ENCODE data around the gene NRBP1.

Gene NRBP1

DNA sequence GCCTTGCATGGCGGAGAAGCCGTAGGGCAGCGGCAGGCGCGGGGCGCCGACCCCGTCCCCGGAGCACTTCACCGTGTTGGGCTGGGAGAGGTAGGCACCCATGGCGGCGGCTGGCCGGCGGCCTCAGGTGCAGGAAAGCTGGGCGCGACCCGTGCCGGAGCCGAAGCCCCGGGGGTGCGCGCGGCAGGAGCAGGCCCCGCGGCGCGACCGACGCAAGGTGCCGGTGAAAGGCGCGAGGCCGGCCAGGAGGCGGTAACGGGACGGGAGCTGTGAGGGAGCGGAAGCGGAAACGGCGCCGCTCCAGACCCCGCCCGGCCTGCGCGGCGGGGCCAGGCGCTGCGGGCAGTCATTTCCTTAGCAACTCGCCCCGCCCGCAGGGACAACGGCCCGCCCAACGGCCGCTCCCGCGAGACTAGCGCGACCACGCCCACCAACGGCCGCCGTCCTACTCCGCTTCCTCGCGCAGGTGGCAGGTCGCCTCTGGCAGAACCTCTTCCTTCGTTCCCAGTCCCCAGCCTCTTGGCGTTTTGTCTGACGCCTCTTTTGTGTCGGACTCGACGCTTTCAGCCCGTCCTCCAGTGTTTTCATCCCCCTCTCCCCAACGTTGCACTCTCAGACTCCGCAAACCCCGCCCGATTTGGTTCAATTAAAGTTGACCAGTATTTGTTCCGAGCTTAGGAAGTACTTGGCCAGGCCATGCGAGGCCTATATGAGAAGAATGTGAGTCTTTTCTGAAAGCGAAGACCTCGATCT is 18.9 kb upstream of the NRBP1 start, which contains the start of gene PPM1G:
TSS of gene PPM1G (minus strand) at position 271 of the 753 bp plus-strand sequence. CDS start at position 102, 169 bp downstream.
- peak; percentile 92 for DNase-seq (ENCODE audit: low spot score)
- ATAC-seq (ENCODE audit: low read depth) = peak; percentile 95
- Histone ChIP-seq H3K27me3 (ENCODE audit: insufficient read depth, poor library complexity, severe bottlenecking) (no peaks in the 10 kb centered on the region), H3K36me3 (ENCODE audit: low read depth) (peaks cover 29% of the 10 kb centered on the region), H3K27ac (ENCODE audit: poor library complexity, severe bottlenecking) (peak within 1 kb of the TSS; percentile 78), H3K4me3 (ENCODE audit: severe bottlenecking) (peak within 1 kb of the TSS; percentile 96), H3K4me1 (ENCODE audit: insufficient read depth, poor library complexity, severe bottlenecking) (peaks cover 12% of the 10 kb centered on the region), H3K9me3 (ENCODE audit: severe bottlenecking) (no peaks in the 10 kb centered on the region)
- TF ChIP-seq, protein P1, sequence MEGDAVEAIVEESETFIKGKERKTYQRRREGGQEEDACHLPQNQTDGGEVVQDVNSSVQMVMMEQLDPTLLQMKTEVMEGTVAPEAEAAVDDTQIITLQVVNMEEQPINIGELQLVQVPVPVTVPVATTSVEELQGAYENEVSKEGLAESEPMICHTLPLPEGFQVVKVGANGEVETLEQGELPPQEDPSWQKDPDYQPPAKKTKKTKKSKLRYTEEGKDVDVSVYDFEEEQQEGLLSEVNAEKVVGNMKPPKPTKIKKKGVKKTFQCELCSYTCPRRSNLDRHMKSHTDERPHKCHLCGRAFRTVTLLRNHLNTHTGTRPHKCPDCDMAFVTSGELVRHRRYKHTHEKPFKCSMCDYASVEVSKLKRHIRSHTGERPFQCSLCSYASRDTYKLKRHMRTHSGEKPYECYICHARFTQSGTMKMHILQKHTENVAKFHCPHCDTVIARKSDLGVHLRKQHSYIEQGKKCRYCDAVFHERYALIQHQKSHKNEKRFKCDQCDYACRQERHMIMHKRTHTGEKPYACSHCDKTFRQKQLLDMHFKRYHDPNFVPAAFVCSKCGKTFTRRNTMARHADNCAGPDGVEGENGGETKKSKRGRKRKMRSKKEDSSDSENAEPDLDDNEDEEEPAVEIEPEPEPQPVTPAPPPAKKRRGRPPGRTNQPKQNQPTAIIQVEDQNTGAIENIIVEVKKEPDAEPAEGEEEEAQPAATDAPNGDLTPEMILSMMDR (IDR thresholded peaks at IDR 0.05; ENCODE audit: poor library complexity, severe bottlenecking) = no peak

DNA sequence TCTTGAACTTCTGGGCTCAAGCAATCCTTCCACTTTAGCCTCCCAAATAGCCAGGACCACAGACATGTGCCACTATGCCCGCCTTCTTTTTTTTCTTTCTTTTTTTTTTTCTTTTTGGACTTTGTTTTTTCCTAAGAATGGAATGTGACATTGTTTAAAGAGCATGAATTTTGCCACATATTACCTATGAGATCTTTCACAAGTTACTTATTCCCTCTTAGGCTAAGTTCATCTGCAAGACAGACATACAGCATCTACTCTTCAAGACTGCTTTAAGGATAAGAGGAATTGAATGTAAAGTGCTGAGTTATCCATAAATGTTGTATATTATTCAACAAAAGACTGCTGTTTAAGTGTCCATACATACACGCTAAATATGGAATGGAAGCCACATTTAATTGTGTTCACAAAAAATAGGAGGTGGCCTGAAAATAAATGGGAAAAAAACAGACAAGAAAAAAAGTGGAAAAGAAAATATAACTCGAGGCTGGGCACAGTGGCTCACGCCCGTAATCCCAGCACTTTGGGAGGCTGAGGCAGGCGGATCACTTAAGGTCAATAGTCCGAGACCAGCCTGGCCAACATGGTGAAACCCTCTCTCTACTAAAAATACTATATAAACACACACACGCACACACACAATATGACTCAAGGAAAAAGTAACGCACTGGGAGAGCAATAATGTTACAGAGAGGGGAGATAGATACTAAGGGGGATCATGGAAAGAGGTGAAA is 15.8 kb upstream of the NRBP1 start:
- Histone ChIP-seq H3K4me1 (ENCODE audit: insufficient read depth, poor library complexity, severe bottlenecking) (peaks cover 8% of the 10 kb centered on the region), H3K4me3 (ENCODE audit: severe bottlenecking) (no peak overlapping the region)

DNA sequence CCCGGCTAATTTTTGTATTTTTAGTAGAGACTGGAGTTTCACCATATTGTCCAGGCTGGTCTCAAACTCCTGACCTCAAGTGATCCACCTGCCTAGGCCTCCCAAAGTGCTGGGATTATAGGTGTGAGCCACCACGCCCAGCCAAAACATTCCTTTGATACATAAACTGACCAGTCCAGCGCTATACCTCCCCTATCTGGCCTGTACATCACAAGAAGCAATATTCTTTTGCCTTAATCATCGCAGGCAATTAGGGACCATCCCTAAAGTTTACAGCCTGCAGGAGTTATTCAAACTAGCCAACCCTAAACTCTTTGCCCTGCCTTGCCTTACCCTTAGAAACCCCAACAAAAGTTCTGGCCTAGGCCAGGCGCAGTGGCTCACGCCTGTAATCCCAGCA is 12.3 kb upstream of the NRBP1 start:
- H3K9me3 ChIP-seq (ENCODE audit: severe bottlenecking) = no peaks in the 10 kb centered on the region
- DNase-seq (ENCODE audit: low spot score) = no peak
- H3K4me1 ChIP-seq (ENCODE audit: insufficient read depth, poor library complexity, severe bottlenecking) = no peaks in the 10 kb centered on the region
- H3K27me3 ChIP-seq (ENCODE audit: insufficient read depth, poor library complexity, severe bottlenecking) = no peaks in the 10 kb centered on the region
- H3K36me3 ChIP-seq (ENCODE audit: low read depth) = no peaks in the 10 kb centered on the region
- H3K4me3 ChIP-seq (ENCODE audit: severe bottlenecking) = no peak overlapping the region
- no peak overlapping the region for H3K27ac ChIP-seq (ENCODE audit: poor library complexity, severe bottlenecking)
- ATAC-seq (ENCODE audit: low read depth) = no peak
- TF ChIP-seq, protein P1 (IDR thresholded peaks at IDR 0.05; ENCODE audit: poor library complexity, severe bottlenecking) = no peak

More for the DNA sequence above, 15.8 kb upstream of the NRBP1 start:
- Histone ChIP-seq H3K27me3 (ENCODE audit: insufficient read depth, poor library complexity, severe bottlenecking) (no peaks in the 10 kb centered on the region), H3K27ac (ENCODE audit: poor library complexity, severe bottlenecking) (no peak overlapping the region), H3K36me3 (ENCODE audit: low read depth) (peaks cover 4% of the 10 kb centered on the region), H3K9me3 (ENCODE audit: severe bottlenecking) (no peaks in the 10 kb centered on the region)
- ATAC-seq (ENCODE audit: low read depth) = no peak
- DNase-seq (ENCODE audit: low spot score) = no peak
- TF ChIP-seq, protein P1 (IDR thresholded peaks at IDR 0.05; ENCODE audit: poor library complexity, severe bottlenecking) = no peak

DNA sequence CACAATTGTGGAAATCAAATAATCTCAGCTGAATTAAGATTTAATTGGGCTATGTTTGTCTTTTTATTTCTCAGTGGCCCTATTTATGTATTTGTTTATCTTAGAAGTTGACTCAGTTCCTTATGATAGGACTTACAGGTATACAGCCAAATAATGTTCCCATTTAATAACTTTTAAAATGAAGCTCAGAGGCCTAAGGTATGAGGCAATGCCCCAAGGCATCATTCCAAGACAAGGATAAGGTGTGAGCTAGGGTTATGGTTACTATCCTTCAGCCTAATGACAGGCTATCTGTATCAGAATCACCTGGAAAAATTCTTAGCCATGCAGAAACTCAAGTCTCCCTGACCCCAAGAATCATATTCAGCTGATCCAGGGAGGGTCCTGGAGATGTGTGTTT is 7.4 kb upstream of the NRBP1 start:
- Histone ChIP-seq H3K4me1 (ENCODE audit: insufficient read depth, poor library complexity, severe bottlenecking) (no peaks in the 10 kb centered on the region), H3K27me3 (ENCODE audit: insufficient read depth, poor library complexity, severe bottlenecking) (no peaks in the 10 kb centered on the region), H3K27ac (ENCODE audit: poor library complexity, severe bottlenecking) (no peak overlapping the region), H3K4me3 (ENCODE audit: severe bottlenecking) (no peak overlapping the region), H3K36me3 (ENCODE audit: low read depth) (no peaks in the 10 kb centered on the region), H3K9me3 (ENCODE audit: severe bottlenecking) (no peaks in the 10 kb centered on the region)
- TF ChIP-seq, protein P1 (IDR thresholded peaks at IDR 0.05; ENCODE audit: poor library complexity, severe bottlenecking) = no peak
- ATAC-seq (ENCODE audit: low read depth) (peak; percentile 41; the same call in 1 of the 3 replicates), DNase-seq (ENCODE audit: low spot score) (no peak)
